RWPE2 (cell line): ENCODE results near the gene LRRK1.

ENCODE experiments used
- ATAC-seq: fragments of 200-7000 bp; cut with Tn5 transposase; 3 replicates; pipeline ENCODE4 v1.9.1; 2021; ENCODE audit warnings: low read depth
- DNase-seq: peaks from one replicate; pipeline ENCODE4 v3.0.0-alpha.2; 2020; ENCODE audit warnings: low spot score
- H3K27ac ChIP-seq: fragments of 450-650 bp; 2 replicates; pipeline ENCODE4 v1.5.1; 2017; ENCODE audit warnings: mild to moderate bottlenecking; ENCODE audit not compliant: poor library complexity, severe bottlenecking
- H3K27me3 ChIP-seq: fragments of 250-450 bp; sonication (Bioruptor Pico); 2 replicates; pipeline ENCODE4 v1.5.1; 2021; ENCODE audit warnings: mild to moderate bottlenecking, moderate library complexity; ENCODE audit not compliant: insufficient read depth, poor library complexity, severe bottlenecking
- H3K36me3 ChIP-seq: fragments of 250-450 bp; sonication (Bioruptor Pico); 2 replicates; pipeline ENCODE4 v1.5.1; 2020; ENCODE audit warnings: low read depth, mild to moderate bottlenecking, moderate library complexity
- H3K4me1 ChIP-seq: fragments of 250-450 bp; sonication (Bioruptor Pico); 2 replicates; pipeline ENCODE4 v1.5.1; 2021; ENCODE audit warnings: mild to moderate bottlenecking, moderate library complexity; ENCODE audit not compliant: insufficient read depth, poor library complexity, severe bottlenecking
- H3K4me3 ChIP-seq: fragments of 250-450 bp; sonication (Bioruptor Pico); 2 replicates; pipeline ENCODE4 v1.5.1; 2021; ENCODE audit warnings: mild to moderate bottlenecking, moderate library complexity; ENCODE audit not compliant: severe bottlenecking
- H3K9me3 ChIP-seq: fragments of 250-450 bp; sonication (Bioruptor Pico); 2 replicates; pipeline ENCODE4 v1.5.1; 2021; ENCODE audit warnings: mild to moderate bottlenecking, moderate library complexity; ENCODE audit not compliant: severe bottlenecking
- CTCF ChIP-seq: fragments of 450-650 bp; IDR thresholded peaks from one replicate; pipeline ENCODE4 v1.5.1; 2017; ENCODE audit warnings: mild to moderate bottlenecking, moderate library complexity; ENCODE audit not compliant: poor library complexity, severe bottlenecking

Gene LRRK1

GRCh38 chr15:100966997-100967396, 47.8 kb downstream of the LRRK1 start:
- no peak for DNase-seq
- Histone ChIP-seq H3K4me3 (no peak overlapping the region), H3K27me3 (no peaks in the 10 kb centered on the region), H3K4me1 (no peaks in the 10 kb centered on the region), H3K27ac (no peak overlapping the region), H3K36me3 (no peaks in the 10 kb centered on the region), H3K9me3 (no peaks in the 10 kb centered on the region)
- no peak for TF ChIP-seq CTCF
- ATAC-seq = no peak

GRCh38 chr15:100968050-100968966, 49.2 kb downstream of the LRRK1 start:
- no peak overlapping the region for H3K4me3 ChIP-seq
- H3K27me3 ChIP-seq = no peaks in the 10 kb centered on the region
- peak; percentile 48 for ATAC-seq
- no peak overlapping the region for H3K27ac ChIP-seq
- H3K36me3 ChIP-seq = no peaks in the 10 kb centered on the region
- H3K4me1 ChIP-seq = no peaks in the 10 kb centered on the region
- H3K9me3 ChIP-seq = no peaks in the 10 kb centered on the region
- no peak for DNase-seq
- no peak for TF ChIP-seq CTCF

DNA sequence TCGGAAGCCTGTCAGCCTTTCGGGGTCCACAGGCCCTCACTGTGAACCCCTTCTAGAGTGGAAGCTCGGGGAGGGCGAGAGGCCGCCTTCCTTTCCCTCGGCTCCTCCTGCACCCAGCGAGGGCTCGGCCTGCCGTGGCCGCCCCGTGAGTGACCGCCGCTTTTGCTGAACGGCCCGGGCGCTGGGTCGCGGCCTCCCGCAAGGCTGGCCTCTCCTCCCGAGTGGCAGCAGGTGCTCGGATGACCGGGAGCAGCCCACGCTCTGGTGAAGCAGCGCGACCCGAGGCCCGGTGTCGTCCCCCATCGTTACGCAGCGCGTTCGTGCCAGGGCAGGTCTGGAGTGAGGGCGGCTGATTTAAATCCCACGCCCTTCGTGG, 53.8 kb downstream of the LRRK1 start:
- Histone ChIP-seq H3K36me3 (no peaks in the 10 kb centered on the region), H3K27ac (no peak overlapping the region), H3K4me3 (no peak overlapping the region), H3K4me1 (no peaks in the 10 kb centered on the region), H3K9me3 (no peaks in the 10 kb centered on the region), H3K27me3 (no peaks in the 10 kb centered on the region)
- ATAC-seq (no peak), DNase-seq (peak; percentile 73)
- no peak for TF ChIP-seq CTCF

DNA sequence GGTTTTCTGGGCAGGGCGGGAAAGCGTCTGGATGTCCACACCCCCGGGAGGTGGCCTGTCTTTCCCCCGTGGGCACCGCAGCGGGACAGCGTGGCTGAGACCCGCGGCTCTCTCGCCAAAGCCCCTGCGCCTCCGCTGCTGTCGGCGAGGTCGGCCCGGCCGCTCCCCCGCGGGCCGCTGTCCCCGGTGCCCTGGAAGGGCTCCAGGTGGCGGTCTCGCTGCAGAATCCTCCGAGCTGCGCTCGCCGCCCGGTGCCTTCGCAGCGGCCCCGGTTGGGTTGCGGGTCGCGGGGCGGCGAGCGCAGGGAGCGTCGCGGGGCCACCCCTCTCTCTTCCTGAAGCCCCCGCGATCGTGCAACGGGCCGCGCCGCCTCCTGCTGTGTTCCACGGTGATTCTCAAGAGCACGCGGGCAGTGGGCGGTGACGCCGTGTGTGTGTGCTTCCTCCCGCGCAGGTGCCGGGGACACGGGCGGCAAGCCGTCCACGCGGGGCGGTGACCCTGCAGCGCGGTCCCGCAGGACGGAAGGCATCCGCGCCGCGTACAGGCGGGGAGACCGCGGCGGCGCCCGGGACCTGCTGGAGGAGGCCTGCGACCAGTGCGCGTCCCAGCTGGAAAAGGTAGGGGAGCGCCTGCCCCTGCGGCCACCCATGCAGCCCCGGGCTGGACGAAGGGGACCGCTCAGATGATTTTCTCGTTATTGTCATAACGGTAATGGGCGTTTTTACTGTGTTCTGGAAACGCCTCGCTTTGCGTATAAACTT, 54.4 kb downstream of the LRRK1 start:
- no peak overlapping the region for H3K4me3 ChIP-seq
- H3K27ac ChIP-seq = no peak overlapping the region
- H3K36me3 ChIP-seq = no peaks in the 10 kb centered on the region
- TF ChIP-seq CTCF = no peak
- no peaks in the 10 kb centered on the region for H3K4me1 ChIP-seq
- DNase-seq (no peak), ATAC-seq (no peak)
- H3K27me3 ChIP-seq = no peaks in the 10 kb centered on the region
- no peaks in the 10 kb centered on the region for H3K9me3 ChIP-seq
